Osteoblast (primary cell): Measurements from ENCODE around the gene CSNK1E. TPM values are rescaled to one million over a fixed set of nuclear protein-coding genes. Genes with fewer than 3 reads are reported as not detected.

Experiments used
- DNase-seq: peaks from one replicate; pipeline ENCODE4 v3.0.0; 2011; ENCODE audit warnings: low spot score, mixed read lengths; ENCODE audit not compliant: insufficient read length; ENCODE audit errors: missing footprints
- H2AFZ ChIP-seq: 2 replicates; pipeline ENCODE4 v1.6.0; 2011; ENCODE audit warnings: mild to moderate bottlenecking, low read length
- H3K27ac ChIP-seq: 2 replicates; pipeline ENCODE4 v1.5.1; 2011; ENCODE audit warnings: mild to moderate bottlenecking, low read depth, low read length, moderate library complexity
- H3K27me3 ChIP-seq: 2 replicates; pipeline ENCODE4 v1.6.0; 2012; ENCODE audit warnings: mild to moderate bottlenecking, control low read depth, inconsistent platforms, low read length, moderate library complexity; ENCODE audit not compliant: insufficient read depth
- H3K36me3 ChIP-seq: 2 replicates; pipeline ENCODE4 v1.5.1; 2011; ENCODE audit warnings: mild to moderate bottlenecking, low read length, control low read depth, moderate library complexity; ENCODE audit not compliant: insufficient read depth
- H3K4me1 ChIP-seq: 2 replicates; pipeline ENCODE4 v1.5.1; 2011; ENCODE audit warnings: mild to moderate bottlenecking, low read length, control low read depth, moderate library complexity; ENCODE audit not compliant: insufficient read depth
- H3K4me2 ChIP-seq: 2 replicates; pipeline ENCODE4 v1.6.0; 2011; ENCODE audit warnings: mild to moderate bottlenecking, low read length; ENCODE audit not compliant: insufficient read depth
- H3K4me3 ChIP-seq: fragments of 200-600 bp; sonication (generic); 3 replicates; pipeline ENCODE4 v1.5.1; 2012; ENCODE audit warnings: mild to moderate bottlenecking, low read length, inconsistent platforms; ENCODE audit not compliant: insufficient read depth
- H3K79me2 ChIP-seq: 2 replicates; pipeline ENCODE4 v1.6.0; 2012; ENCODE audit warnings: mild to moderate bottlenecking, low read length, control low read depth, inconsistent platforms; ENCODE audit not compliant: insufficient read depth
- H3K9me3 ChIP-seq: 2 replicates; pipeline ENCODE4 v1.5.1; 2011; ENCODE audit warnings: low read depth, low read length, control low read depth
- H4K20me1 ChIP-seq: 2 replicates; pipeline ENCODE4 v1.6.0; 2012; ENCODE audit warnings: mild to moderate bottlenecking, low read length, control low read depth; ENCODE audit not compliant: insufficient read depth
- CTCF ChIP-seq: IDR thresholded peaks from 2 replicates; pipeline ENCODE4 v1.5.1; 2011; ENCODE audit warnings: mild to moderate bottlenecking, low read depth, low read length, moderate library complexity; ENCODE audit errors: extremely low read depth
- total RNA-seq: library from RNA; depleted of rRNA; stranded (reverse); fragments of >200 nt; gene quantifications from 2 replicates; pipeline ENCODE4 v1.2.3, GENCODE V29; 2012

The CSNK1E gene
- total RNA-seq, 1 donor, result 152 TPM

DNA sequence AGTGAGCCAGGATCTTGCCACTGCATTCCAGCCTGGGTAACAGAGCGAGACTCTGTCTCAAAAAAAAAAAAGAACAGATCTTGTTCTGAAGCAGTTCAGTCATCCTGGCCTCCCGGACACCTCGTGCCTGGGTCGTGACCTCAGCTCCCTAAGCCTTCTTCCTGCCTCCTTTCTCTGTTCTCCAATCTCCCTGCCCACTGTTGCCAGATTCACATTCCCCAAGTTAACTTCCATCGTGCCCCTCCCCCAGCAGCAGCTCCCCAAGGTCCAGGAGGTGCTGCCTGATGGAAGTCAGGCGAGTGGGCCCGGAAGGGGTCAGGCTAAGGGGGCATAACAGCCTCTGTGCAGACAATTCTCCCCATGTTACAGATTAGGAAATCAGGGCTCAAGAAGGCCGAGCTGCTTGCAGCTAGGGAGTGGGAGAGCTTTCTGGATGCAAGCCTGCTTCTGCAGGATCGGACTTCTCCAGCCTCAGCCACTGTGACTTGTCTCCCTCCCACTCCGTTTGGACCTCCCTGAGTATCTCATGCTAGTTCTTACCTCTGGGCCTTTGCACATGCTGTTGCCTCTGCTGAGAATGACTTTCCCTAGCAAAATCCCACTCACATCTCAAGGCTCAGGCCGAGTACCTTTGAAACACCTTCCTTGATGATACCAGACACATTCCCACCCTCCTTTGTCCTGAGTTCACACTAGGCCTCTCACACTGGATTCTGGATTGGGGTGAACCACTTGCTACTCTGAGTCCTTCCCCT is 30.1 kb downstream of the CSNK1E start:
- Histone ChIP-seq H3K4me2 (no peak overlapping the region), H3K27ac (no peak overlapping the region), H2AFZ (no peak overlapping the region), H3K27me3 (no peaks in the 10 kb centered on the region), H4K20me1 (peaks cover 15% of the 10 kb centered on the region), H3K4me1 (peaks cover 21% of the 10 kb centered on the region), H3K36me3 (peaks cover 35% of the 10 kb centered on the region), H3K4me3 (no peak overlapping the region), H3K79me2 (peaks cover under 1% of the 10 kb centered on the region), H3K9me3 (no peaks in the 10 kb centered on the region)
- no peak for TF ChIP-seq CTCF
- DNase-seq, result no peak

DNA sequence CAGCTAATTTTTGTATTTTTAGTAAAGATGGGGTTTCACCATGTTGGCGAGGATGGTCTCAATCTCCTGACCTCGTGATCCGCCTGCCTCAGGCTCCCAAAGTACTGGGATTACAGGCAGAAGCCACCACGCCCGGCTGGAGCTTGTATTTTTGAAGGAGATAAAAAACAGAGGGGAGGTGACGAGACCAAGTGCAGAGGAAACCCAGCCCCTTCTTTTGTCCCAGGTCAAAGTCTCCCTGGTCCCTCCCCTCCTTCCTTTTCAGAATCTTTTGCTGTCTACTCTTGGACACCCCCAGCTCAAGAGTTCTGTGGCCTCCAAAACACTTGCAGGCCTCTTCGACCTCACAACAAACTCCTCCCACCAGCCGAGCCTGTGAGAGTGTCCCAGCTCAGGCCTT is 32.2 kb downstream of the CSNK1E start:
- H3K79me2 ChIP-seq, result no peaks in the 10 kb centered on the region
- TF ChIP-seq CTCF, result no peak
- H3K4me2 ChIP-seq, result no peak overlapping the region
- DNase-seq, result no peak
- peaks cover 21% of the 10 kb centered on the region for H3K4me1 ChIP-seq
- H3K27me3 ChIP-seq, result no peaks in the 10 kb centered on the region
- H3K9me3 ChIP-seq, result no peaks in the 10 kb centered on the region
- H3K4me3 ChIP-seq, result no peak overlapping the region
- no peak overlapping the region for H2AFZ ChIP-seq
- no peaks in the 10 kb centered on the region for H4K20me1 ChIP-seq
- peak overlapping the region; percentile 48 for H3K27ac ChIP-seq
- peaks cover 15% of the 10 kb centered on the region for H3K36me3 ChIP-seq

GRCh38 chr22:38284042-38284402 is 33.2 kb downstream of the CSNK1E start:
- Histone ChIP-seq H3K9me3 (no peaks in the 10 kb centered on the region), H3K4me3 (no peak overlapping the region), H2AFZ (peak overlapping the region; percentile 60), H3K4me2 (peak overlapping the region; percentile 64), H3K27me3 (no peaks in the 10 kb centered on the region), H3K27ac (peak overlapping the region; percentile 98), H3K36me3 (peaks cover 6% of the 10 kb centered on the region), H4K20me1 (no peaks in the 10 kb centered on the region), H3K4me1 (peaks cover 22% of the 10 kb centered on the region), H3K79me2 (no peaks in the 10 kb centered on the region)
- DNase-seq, result peak; percentile 88
- no peak for TF ChIP-seq CTCF

- no peaks in the 10 kb centered on the region for H4K20me1 ChIP-seq
- no peaks in the 10 kb centered on the region for H3K9me3 ChIP-seq
- peaks cover 23% of the 10 kb centered on the region for H3K4me1 ChIP-seq
- H3K27me3 ChIP-seq, result no peaks in the 10 kb centered on the region
- no peak for TF ChIP-seq CTCF
- no peak overlapping the region for H2AFZ ChIP-seq
- H3K4me2 ChIP-seq, result no peak overlapping the region
- H3K4me3 ChIP-seq, result no peak overlapping the region
- H3K27ac ChIP-seq, result peak overlapping the region; percentile 98
- no peak for DNase-seq
- no peaks in the 10 kb centered on the region for H3K36me3 ChIP-seq
- no peaks in the 10 kb centered on the region for H3K79me2 ChIP-seq
These were observed 34.8 kb downstream of the CSNK1E start for GRCh38 chr22:38282397-38282796.
